ENCODE measurements around the gene SRP72.

Gene SRP72

DNA sequence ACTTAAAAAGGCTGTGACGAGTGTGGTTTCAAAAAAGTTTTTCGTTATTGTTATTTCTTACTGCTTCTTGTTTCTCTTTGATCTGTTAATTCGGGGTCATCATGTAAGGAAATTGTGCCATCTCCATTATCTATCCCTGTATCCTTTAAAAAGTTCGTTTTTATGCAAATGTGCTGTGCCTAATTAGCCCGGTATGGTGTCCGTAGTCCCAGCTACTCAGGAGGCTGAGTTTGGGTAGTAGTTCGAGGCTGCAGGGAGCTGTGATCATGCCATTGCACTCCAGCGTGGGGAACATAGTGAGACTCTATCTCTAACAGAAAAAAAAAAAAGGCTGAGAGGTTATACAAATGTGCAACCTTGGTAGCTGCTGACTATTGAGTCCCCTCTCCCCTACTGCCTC, 83.2 kb downstream of the SRP72 start:
- TF ChIP-seq POLR2A (IDR thresholded peaks at IDR 0.05; ENCODE audit: extremely low read depth, insufficient read length) (no peak), MYC (IDR thresholded peaks at IDR 0.05; ENCODE audit: low read depth, low read length) (no peak)
- TF ChIP-seq, protein P1, sequence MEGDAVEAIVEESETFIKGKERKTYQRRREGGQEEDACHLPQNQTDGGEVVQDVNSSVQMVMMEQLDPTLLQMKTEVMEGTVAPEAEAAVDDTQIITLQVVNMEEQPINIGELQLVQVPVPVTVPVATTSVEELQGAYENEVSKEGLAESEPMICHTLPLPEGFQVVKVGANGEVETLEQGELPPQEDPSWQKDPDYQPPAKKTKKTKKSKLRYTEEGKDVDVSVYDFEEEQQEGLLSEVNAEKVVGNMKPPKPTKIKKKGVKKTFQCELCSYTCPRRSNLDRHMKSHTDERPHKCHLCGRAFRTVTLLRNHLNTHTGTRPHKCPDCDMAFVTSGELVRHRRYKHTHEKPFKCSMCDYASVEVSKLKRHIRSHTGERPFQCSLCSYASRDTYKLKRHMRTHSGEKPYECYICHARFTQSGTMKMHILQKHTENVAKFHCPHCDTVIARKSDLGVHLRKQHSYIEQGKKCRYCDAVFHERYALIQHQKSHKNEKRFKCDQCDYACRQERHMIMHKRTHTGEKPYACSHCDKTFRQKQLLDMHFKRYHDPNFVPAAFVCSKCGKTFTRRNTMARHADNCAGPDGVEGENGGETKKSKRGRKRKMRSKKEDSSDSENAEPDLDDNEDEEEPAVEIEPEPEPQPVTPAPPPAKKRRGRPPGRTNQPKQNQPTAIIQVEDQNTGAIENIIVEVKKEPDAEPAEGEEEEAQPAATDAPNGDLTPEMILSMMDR (IDR thresholded peaks at IDR 0.05; ENCODE audit: low read depth, low read length), result no peak
- no peak overlapping the region for H3K4me3 ChIP-seq (ENCODE audit: low read depth, low read length)
- DNase-seq (ENCODE audit: low read depth), result no peak

- TF ChIP-seq POLR2A (IDR thresholded peaks at IDR 0.05; ENCODE audit: extremely low read depth, insufficient read length) (no peak), MYC (IDR thresholded peaks at IDR 0.05; ENCODE audit: low read depth, low read length) (no peak), MAX (IDR thresholded peaks at IDR 0.05; ENCODE audit: low read depth, low read length) (no peak)
- TF ChIP-seq, protein P1 (IDR thresholded peaks at IDR 0.05; ENCODE audit: low read depth, low read length), result no peak
- DNase-seq (ENCODE audit: low read depth), result no peak
- H3K4me3 ChIP-seq (ENCODE audit: low read depth, low read length), result no peak overlapping the region
These were observed 84.1 kb downstream of the SRP72 start for GRCh38 chr4:56551516-56551915.

- H3K4me3 ChIP-seq (ENCODE audit: low read depth, low read length), result no peak overlapping the region
- TF ChIP-seq MYC (IDR thresholded peaks at IDR 0.05; ENCODE audit: low read depth, low read length) (no peak), MAX (IDR thresholded peaks at IDR 0.05; ENCODE audit: low read depth, low read length) (no peak), POLR2A (IDR thresholded peaks at IDR 0.05; ENCODE audit: extremely low read depth, insufficient read length) (no peak)
- TF ChIP-seq, protein P1 (IDR thresholded peaks at IDR 0.05; ENCODE audit: low read depth, low read length), result no peak
- no peak for DNase-seq (ENCODE audit: low read depth)
These were observed 84.9 kb downstream of the SRP72 start for GRCh38 chr4:56552273-56552672.
